ENCODE results near the gene YES1.
"Not testable (repeated sequence)": the region's sequence is repeated elsewhere in the genome, so short reads cannot be mapped to it uniquely, and the experiment has no call there.

YES1 gene

DNA sequence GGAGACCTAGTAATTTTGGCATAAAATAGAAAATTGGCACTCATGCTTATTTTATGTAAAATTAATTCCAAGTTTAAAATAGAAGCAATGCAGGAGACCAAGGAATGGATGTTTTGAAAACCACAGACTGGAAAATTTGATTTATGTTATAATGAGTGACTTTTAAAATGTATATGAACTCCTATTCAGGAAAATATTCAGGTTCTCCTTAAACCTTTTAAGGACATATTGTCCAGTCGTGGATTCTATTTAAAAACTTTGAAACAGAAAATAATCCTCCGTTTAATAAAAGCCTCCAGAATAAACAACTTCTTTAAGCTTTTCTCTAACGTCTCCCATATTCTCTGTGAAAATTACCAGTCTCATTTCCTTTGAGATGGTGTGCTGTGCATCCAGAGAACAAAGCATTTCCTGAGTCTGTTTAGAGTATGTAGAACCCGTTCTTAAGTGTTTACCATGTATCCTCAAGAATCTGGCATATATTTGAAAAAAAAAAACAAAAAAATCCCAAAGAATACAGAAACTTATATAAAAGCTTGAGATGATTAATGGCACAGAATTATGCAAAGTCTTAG is 8.6 kb upstream of the YES1 start:
- no peak for DNase-seq

DNA sequence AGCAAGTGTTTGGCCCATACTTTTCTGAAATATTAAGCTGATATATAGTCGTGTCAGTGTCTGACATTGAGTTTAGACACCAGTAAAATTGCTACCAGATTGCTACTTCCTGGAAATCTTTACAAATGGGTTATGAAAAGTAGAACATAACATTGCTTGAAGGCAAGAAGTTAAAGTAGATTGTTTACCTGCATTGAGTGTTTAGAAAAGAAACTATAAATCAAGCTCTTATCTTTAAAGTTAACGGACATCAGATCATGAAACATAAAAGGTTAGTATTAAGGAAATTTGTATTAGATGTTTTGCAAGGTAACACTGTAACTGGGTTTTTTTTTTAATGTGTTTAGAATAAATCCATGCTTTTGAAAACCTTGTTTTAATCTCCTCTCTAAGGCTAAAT is 4.8 kb upstream of the YES1 start:
- DNase-seq: no peak

- DNase-seq: no peak
These were observed 4.1 kb upstream of the YES1 start for GRCh38 chr18:816088-816653.

DNA sequence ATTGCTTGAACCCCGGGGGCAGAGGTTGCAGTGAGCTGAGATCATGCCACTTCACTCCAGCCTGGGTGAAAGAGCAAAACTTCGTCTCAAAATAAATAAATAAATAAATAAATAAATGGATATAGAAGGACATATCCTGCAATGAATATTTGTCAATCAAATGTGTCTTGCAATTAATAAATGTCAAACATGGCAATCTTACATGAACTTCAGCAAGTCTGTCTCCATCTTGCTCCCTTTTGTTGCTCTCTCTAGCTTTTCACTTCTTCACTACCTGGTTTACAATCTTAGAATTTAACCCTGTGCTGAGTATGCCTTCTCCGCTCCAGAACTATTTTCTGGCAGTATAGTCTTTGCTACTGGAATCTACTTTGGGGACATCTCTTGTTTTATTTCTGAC is 3.3 kb upstream of the YES1 start:
- DNase-seq: no peak

GRCh38 chr18:814300-815084 is 2.5 kb upstream of the YES1 start:
- DNase-seq: no peak

- peak; percentile 38 for DNase-seq
These were observed 1.4 kb upstream of the YES1 start for GRCh38 chr18:813172-814071.

DNA sequence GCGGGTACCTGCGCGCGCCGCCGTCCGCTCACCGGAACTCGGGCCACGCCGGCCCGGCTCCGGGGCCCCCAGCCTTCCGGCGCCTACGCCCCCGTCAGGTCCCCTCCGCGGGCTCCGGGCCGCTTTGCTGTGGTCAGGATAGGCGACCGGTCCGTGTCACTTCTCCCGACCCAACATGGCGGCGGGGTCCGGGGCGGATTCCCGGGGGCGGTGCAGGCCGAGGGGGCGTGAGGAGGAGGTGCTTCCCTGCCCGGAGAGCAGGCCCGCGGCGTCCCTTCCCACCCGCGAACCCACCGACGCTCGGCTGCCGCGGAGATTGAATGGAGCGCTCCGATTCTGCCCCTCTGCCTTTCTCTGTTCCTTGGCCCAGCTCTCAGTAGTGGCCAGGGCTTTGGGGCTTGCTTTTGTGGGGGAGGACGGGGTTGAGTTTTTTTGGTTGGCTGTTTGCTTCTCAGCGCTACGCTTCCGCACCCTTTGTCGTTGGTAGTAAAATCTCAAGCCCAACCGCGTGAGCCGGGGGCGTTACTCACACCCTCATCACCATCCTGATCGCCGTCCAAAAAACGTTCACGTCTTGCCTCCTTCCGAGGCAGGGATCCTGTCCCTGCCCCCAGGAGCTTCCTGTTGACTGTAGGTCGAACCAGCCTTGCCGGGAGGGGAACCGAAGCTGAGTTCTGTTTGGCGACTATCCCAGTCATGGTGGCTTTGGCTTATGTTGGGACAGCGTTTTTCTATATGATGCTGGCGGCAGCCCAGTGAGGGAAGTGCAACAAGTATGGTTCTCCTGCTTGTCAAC is 532 bp upstream of the YES1 start:
- DNase-seq: peak; percentile 69

GRCh38 chr18:811182-811891 is 705 bp downstream of the YES1 start:
- no peak for DNase-seq

GRCh38 chr18:809985-810642 is 1.9 kb downstream of the YES1 start:
- no peak for DNase-seq

DNA sequence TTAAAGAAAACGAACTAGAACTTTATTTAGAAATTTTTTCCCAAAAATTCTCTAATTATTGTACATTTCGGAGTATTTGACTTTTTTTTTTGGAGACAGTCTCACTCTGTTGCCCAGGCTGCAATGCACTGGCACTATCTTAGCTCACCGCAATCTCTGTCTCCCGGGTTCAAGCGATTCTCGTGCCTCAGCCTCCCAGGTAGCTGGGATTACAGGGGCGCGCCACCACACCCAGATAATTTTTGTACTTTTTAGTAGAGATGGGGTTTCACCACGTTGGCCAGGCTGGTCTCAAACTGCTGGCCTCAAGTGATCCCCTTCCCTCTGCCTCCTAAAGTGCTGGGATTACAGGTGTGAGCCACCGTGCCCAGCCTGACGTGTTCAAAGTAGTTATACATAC is 2.8 kb downstream of the YES1 start:
- DNase-seq: not testable (repeated sequence)

DNA sequence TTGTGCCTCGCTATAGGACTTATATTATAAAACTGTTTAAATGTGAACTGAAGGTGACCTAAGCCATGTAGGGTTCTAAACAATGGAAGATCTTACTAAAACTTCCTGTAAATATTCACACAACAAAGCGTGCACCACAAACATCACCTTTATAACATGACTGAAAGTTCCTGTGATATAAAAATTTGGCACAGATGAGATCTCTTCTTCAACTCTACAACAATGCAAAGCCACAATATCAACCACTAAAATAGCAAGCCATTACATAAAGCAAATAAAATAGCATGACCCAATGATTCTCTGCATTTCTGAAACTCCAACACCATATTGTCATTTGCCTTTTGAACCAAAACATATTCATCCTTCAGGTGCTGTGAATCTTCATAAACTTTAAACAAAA is 3.5 kb downstream of the YES1 start:
- DNase-seq: no peak

- DNase-seq: no peak
These were observed 4.0 kb downstream of the YES1 start for GRCh38 chr18:808086-808485.

GRCh38 chr18:805755-806110 is 6.3 kb downstream of the YES1 start:
- no peak for DNase-seq

- no peak for DNase-seq
These were observed 6.9 kb downstream of the YES1 start for GRCh38 chr18:805008-805754.

DNA sequence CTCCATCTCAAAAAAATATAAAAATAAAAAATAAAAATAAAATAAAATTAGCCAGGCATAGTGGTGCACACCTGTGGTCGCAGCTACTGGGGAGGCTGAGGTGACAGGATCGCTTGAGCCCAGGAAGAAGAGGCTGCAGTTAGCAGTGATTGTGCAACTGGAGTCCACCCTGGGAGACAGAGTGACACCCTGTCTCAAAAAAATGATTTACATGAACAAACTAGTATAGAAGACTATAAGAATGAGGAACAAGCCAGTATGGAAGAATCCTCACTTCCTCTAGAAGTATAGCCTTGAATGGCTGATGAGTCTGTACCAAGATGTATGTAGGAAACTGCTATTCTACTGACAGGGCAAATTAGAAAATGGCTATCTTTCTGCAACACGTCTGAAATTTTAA is 10.9 kb downstream of the YES1 start:
- DNase-seq: no peak

- no peak for DNase-seq
These were observed 12.1 kb downstream of the YES1 start for GRCh38 chr18:799943-800342.

GRCh38 chr18:795383-795782 is 16.7 kb downstream of the YES1 start:
- not testable (repeated sequence) for DNase-seq

- DNase-seq: no peak
These were observed 22.6 kb downstream of the YES1 start for GRCh38 chr18:789397-789796.

GRCh38 chr18:785242-785641 is 26.8 kb downstream of the YES1 start:
- DNase-seq: no peak

DNA sequence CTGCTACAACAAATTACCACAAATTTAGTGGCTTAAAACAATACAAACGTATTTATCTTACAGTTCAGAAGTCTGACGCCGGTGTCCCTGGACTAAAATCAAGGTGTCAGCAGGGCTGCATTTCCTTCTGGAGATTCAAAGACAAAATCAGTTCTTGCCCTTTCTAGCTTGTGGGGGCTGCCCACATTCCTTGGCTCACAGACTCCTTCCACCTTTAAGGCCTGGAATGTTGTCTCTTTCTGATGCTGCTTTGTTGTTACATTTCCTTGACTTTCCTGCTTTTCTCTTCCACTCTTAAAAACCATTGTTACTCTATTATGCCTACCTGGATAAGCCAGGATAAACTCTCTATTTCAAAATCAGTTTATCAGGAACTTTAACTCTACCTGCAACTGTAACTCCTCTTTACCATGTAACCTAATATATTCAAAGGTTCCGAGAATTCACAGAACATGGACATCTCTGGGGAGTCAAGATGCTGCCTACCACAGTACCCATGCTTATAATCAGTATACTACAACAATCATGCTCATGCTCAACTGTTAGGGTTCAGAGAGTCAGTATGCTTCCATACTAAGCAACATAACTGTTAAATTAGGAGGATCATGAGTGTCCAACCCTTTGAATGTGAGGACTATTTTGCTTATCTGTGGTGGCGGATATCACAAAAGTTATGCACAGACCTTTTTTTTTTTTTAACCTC is 27.4 kb downstream of the YES1 start:
- no peak for DNase-seq
